SK-N-SH (cell line): Measurements from ENCODE around the gene AGAP1.

Source experiments
- ELF1 ChIP-seq: IDR thresholded peaks from 2 replicates; pipeline ENCODE4 v1.4.0; 2012
- EZH2phosphoT487 ChIP-seq: fragments of 200-600 bp; sonication (generic); IDR thresholded peaks from 2 replicates; pipeline ENCODE4 v1.6.1; 2017; ENCODE audit warnings: low read depth, mixed run types, mild to moderate bottlenecking, antibody characterized with exemption, moderate library complexity, borderline replicate concordance
- FOXJ3 ChIP-seq: sonication (generic); formaldehyde crosslinking; IDR thresholded peaks from 2 replicates; pipeline ENCODE4 v1.5.1; 2020; ENCODE audit warnings: mild to moderate bottlenecking, missing genetic modification reagents
- JUND ChIP-seq: IDR thresholded peaks from 2 replicates; pipeline ENCODE4 v1.4.0; 2012
- MXI1 ChIP-seq: IDR thresholded peaks from 2 replicates; pipeline ENCODE4 v1.6.1; 2012; ENCODE audit warnings: mild to moderate bottlenecking, low read depth, low read length, improper control_type of control experiment
- NRF1 ChIP-seq: IDR thresholded peaks from 2 replicates; pipeline ENCODE4 v1.6.1; 2012; ENCODE audit warnings: low read depth, mild to moderate bottlenecking, low read length
- RAD21 ChIP-seq: IDR thresholded peaks from 2 replicates; pipeline ENCODE4 v1.6.1; 2012; ENCODE audit warnings: mild to moderate bottlenecking, low read length
- RFX5 ChIP-seq: IDR thresholded peaks from 2 replicates; pipeline ENCODE4 v1.6.1; 2012; ENCODE audit warnings: mild to moderate bottlenecking, improper control_type of control experiment, low read length
- TAF1 ChIP-seq: IDR thresholded peaks from 2 replicates; pipeline ENCODE4 v1.6.1; 2012; ENCODE audit warnings: low read depth, mild to moderate bottlenecking, low read length, moderate library complexity, borderline replicate concordance
- TF ChIP-seq, protein P1 (sequence below): fragments of 200-600 bp; sonication (generic); IDR thresholded peaks from 2 replicates; pipeline ENCODE4 v1.6.1; 2017; ENCODE audit warnings: antibody characterized with exemption, mild to moderate bottlenecking, moderate library complexity
- TF ChIP-seq, protein P2 (sequence below): IDR thresholded peaks from 2 replicates; pipeline ENCODE4 v1.6.1; 2012; ENCODE audit warnings: mild to moderate bottlenecking, low read depth, low read length, moderate library complexity

DNA sequence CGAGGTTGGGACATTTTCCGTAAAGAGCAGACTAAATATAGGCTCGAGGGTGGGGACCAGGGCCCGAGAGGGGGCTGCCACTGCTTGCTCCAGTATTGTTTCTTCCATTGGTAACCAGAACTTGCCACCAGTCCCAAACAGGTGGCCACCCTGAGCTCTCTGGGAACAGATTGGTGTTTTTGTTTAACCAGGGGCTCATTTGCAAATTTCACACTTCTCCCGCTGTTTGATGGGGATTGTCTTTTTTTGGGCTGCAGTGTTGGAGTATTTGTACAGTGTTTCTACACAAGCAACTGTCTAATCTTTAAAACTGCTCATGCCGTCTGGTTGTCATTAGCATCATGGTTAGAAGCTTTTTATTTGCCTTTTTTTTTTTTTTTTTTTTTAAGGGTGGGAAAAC lies 8.5 kb downstream of the AGAP1 start:
- no peak for TF ChIP-seq MXI1
- no peak for TF ChIP-seq RFX5
- TF ChIP-seq, protein P1, sequence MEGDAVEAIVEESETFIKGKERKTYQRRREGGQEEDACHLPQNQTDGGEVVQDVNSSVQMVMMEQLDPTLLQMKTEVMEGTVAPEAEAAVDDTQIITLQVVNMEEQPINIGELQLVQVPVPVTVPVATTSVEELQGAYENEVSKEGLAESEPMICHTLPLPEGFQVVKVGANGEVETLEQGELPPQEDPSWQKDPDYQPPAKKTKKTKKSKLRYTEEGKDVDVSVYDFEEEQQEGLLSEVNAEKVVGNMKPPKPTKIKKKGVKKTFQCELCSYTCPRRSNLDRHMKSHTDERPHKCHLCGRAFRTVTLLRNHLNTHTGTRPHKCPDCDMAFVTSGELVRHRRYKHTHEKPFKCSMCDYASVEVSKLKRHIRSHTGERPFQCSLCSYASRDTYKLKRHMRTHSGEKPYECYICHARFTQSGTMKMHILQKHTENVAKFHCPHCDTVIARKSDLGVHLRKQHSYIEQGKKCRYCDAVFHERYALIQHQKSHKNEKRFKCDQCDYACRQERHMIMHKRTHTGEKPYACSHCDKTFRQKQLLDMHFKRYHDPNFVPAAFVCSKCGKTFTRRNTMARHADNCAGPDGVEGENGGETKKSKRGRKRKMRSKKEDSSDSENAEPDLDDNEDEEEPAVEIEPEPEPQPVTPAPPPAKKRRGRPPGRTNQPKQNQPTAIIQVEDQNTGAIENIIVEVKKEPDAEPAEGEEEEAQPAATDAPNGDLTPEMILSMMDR = no peak
- TF ChIP-seq RAD21 = no peak
- no peak for TF ChIP-seq TAF1
- TF ChIP-seq, protein P2, sequence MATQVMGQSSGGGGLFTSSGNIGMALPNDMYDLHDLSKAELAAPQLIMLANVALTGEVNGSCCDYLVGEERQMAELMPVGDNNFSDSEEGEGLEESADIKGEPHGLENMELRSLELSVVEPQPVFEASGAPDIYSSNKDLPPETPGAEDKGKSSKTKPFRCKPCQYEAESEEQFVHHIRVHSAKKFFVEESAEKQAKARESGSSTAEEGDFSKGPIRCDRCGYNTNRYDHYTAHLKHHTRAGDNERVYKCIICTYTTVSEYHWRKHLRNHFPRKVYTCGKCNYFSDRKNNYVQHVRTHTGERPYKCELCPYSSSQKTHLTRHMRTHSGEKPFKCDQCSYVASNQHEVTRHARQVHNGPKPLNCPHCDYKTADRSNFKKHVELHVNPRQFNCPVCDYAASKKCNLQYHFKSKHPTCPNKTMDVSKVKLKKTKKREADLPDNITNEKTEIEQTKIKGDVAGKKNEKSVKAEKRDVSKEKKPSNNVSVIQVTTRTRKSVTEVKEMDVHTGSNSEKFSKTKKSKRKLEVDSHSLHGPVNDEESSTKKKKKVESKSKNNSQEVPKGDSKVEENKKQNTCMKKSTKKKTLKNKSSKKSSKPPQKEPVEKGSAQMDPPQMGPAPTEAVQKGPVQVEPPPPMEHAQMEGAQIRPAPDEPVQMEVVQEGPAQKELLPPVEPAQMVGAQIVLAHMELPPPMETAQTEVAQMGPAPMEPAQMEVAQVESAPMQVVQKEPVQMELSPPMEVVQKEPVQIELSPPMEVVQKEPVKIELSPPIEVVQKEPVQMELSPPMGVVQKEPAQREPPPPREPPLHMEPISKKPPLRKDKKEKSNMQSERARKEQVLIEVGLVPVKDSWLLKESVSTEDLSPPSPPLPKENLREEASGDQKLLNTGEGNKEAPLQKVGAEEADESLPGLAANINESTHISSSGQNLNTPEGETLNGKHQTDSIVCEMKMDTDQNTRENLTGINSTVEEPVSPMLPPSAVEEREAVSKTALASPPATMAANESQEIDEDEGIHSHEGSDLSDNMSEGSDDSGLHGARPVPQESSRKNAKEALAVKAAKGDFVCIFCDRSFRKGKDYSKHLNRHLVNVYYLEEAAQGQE = no peak
- TF ChIP-seq NRF1 = no peak
- TF ChIP-seq FOXJ3 (CRISPR knock-in tag) = no peak
- TF ChIP-seq JUND = no peak
- no peak for TF ChIP-seq EZH2phosphoT487
- TF ChIP-seq ELF1 = no peak
